Nephron (organoid): ENCODE measurements around the gene PLCH1.
A peak's percentile ranks its signal among the peaks of the same experiment; 100 is the strongest.

Experiments
- H3K27ac Mint-ChIP-seq, 3 experiments: 2 replicates each; pipeline ENCODE4 v1.8.0; 2020; ENCODE audit warnings: mixed read lengths in 3 of 3, mild to moderate bottlenecking in 2 of 3, moderate library complexity in 1 of 3
- H3K27me3 Mint-ChIP-seq: 2 replicates; pipeline ENCODE4 v1.8.0; 2021; ENCODE audit warnings: low read depth, mild to moderate bottlenecking, moderate library complexity, mixed read lengths
- H3K36me3 Mint-ChIP-seq: 2 replicates; pipeline ENCODE4 v1.8.0; 2020; ENCODE audit warnings: low read depth, mixed read lengths
- H3K4me1 Mint-ChIP-seq: 2 replicates; pipeline ENCODE4 v1.8.0; 2020; ENCODE audit warnings: mixed read lengths
- H3K4me3 Mint-ChIP-seq, 3 experiments: 2 replicates each; pipeline ENCODE4 v1.8.0; 2020; ENCODE audit warnings: mild to moderate bottlenecking in 3 of 3, mixed read lengths in 3 of 3, moderate library complexity in 2 of 3
- H3K9me3 Mint-ChIP-seq: 2 replicates; pipeline ENCODE4 v1.8.0; 2020; ENCODE audit warnings: mixed read lengths
- CTCF ChIP-seq, 3 experiments: fragments of 200-600 bp; sonication (generic); IDR thresholded peaks; one replicate each; pipeline ENCODE4 v1.5.0; 2021; ENCODE audit warnings: antibody characterized with exemption in 3 of 3; ENCODE audit not compliant: unreplicated experiment in 3 of 3

Gene PLCH1

GRCh38 chr3:155727836-155728235 is 17.0 kb downstream of the PLCH1 start:
- H3K4me3 Mint-ChIP-seq = no peak overlapping the region
- peaks cover 14% of the 10 kb centered on the region for H3K9me3 Mint-ChIP-seq
- H3K4me1 Mint-ChIP-seq = no peaks in the 10 kb centered on the region
- H3K36me3 Mint-ChIP-seq = peaks cover 35% of the 10 kb centered on the region
- no peak overlapping the region for H3K27ac Mint-ChIP-seq
- H3K27me3 Mint-ChIP-seq = no peaks in the 10 kb centered on the region
- TF ChIP-seq CTCF (IDR thresholded peaks at IDR 0.05; ENCODE audit: unreplicated experiment in 3 of 3) = no peak

- Mint-ChIP-seq H3K27me3 (no peaks in the 10 kb centered on the region), H3K4me1 (no peaks in the 10 kb centered on the region), H3K36me3 (peaks cover 18% of the 10 kb centered on the region), H3K9me3 (peaks cover 9% of the 10 kb centered on the region), H3K4me3 (no peak overlapping the region), H3K27ac (no peak overlapping the region)
- no peak for TF ChIP-seq CTCF (IDR thresholded peaks at IDR 0.05; ENCODE audit: unreplicated experiment in 3 of 3)
These were observed 30.6 kb downstream of the PLCH1 start for GRCh38 chr3:155714295-155714718.

GRCh38 chr3:155712008-155712407 is 32.9 kb downstream of the PLCH1 start:
- Mint-ChIP-seq H3K9me3 (no peaks in the 10 kb centered on the region), H3K27me3 (no peaks in the 10 kb centered on the region), H3K4me1 (no peaks in the 10 kb centered on the region), H3K27ac (no peak overlapping the region), H3K4me3 (no peak overlapping the region), H3K36me3 (peaks cover 7% of the 10 kb centered on the region)
- TF ChIP-seq CTCF (IDR thresholded peaks at IDR 0.05; ENCODE audit: unreplicated experiment in 3 of 3) = no peak

- Mint-ChIP-seq H3K4me1 (peaks cover 20% of the 10 kb centered on the region), H3K36me3 (no peaks in the 10 kb centered on the region), H3K4me3 (no peak overlapping the region)
These were observed 39.9 kb downstream of the PLCH1 start for GRCh38 chr3:155704771-155705559.

GRCh38 chr3:155704061-155704460 is 40.8 kb downstream of the PLCH1 start:
- H3K27ac Mint-ChIP-seq = peak overlapping the region in 2 of 3 experiments; percentile 32 to 67
- H3K36me3 Mint-ChIP-seq = no peaks in the 10 kb centered on the region
- no peak overlapping the region for H3K4me3 Mint-ChIP-seq
- H3K4me1 Mint-ChIP-seq = peaks cover 20% of the 10 kb centered on the region
- no peaks in the 10 kb centered on the region for H3K9me3 Mint-ChIP-seq
- H3K27me3 Mint-ChIP-seq = no peaks in the 10 kb centered on the region
- TF ChIP-seq CTCF (IDR thresholded peaks at IDR 0.05; ENCODE audit: unreplicated experiment in 3 of 3) = no peak

More at GRCh38 chr3:155704771-155705559, 39.9 kb downstream of the PLCH1 start:
- Mint-ChIP-seq H3K27me3 (no peaks in the 10 kb centered on the region), H3K9me3 (no peaks in the 10 kb centered on the region), H3K27ac (peak overlapping the region; percentile 31 to 67 (median 37))
- no peak for TF ChIP-seq CTCF (IDR thresholded peaks at IDR 0.05; ENCODE audit: unreplicated experiment in 3 of 3)
